ENCODE measurements around the gene SGCA. TPM values are rescaled to one million over a fixed set of nuclear protein-coding genes. Genes with fewer than 3 reads are reported as not detected.
A peak's percentile ranks its signal among the peaks of the same experiment; 100 is the strongest.

SGCA gene
- total and polyA plus RNA-seq, 2 of the 13 experiments (the other 11 are each of a cell fraction or from before 2014, with no cell fraction given), result not detected

DNA sequence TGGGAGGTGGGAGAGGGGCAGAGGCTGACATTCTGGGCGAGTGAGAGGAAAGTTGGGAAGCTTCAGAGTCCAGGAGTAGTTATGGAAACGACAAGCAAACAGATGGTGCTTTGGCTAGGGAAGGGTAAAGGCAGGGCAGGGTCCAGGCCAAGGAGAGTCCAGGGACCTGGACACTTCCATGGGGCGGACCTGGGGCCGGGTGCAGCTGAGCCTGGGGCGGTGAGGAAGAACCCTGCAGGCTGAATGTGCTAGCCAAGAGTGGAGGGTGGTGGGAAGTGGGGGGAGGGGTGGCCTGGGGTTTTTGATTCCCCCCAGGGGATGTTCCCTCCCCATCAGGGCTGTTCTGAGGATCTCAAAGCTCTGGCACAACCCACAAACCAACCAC is 18.0 kb upstream of the SGCA start (continued):
- TF ChIP-seq, protein P1, sequence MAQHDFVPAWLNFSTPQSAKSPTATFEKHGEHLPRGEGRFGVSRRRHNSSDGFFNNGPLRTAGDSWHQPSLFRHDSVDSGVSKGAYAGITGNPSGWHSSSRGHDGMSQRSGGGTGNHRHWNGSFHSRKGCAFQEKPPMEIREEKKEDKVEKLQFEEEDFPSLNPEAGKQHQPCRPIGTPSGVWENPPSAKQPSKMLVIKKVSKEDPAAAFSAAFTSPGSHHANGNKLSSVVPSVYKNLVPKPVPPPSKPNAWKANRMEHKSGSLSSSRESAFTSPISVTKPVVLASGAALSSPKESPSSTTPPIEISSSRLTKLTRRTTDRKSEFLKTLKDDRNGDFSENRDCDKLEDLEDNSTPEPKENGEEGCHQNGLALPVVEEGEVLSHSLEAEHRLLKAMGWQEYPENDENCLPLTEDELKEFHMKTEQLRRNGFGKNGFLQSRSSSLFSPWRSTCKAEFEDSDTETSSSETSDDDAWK (CRISPR knock-in tag; IDR thresholded peaks at IDR 0.05), result no peak
- TF ChIP-seq NR1H2 (CRISPR knock-in tag; IDR thresholded peaks at IDR 0.05; ENCODE audit: borderline replicate concordance, low read depth), result no peak
- TF ChIP-seq RNF2 (conservative IDR thresholded peaks at IDR 0.05; ENCODE audit: low read depth), result no peak
- TF ChIP-seq ZNF615 (CRISPR knock-in tag; IDR thresholded peaks at IDR 0.05; ENCODE audit: borderline replicate concordance), result no peak
- no peak for TF ChIP-seq RBAK (CRISPR knock-in tag; IDR thresholded peaks at IDR 0.05)
- TF ChIP-seq, protein P2, sequence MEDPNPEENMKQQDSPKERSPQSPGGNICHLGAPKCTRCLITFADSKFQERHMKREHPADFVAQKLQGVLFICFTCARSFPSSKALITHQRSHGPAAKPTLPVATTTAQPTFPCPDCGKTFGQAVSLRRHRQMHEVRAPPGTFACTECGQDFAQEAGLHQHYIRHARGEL (CRISPR knock-in tag; IDR thresholded peaks at IDR 0.05), result no peak
- no peak for TF ChIP-seq PRMT3 (CRISPR knock-in tag; IDR thresholded peaks at IDR 0.05; ENCODE audit: borderline replicate concordance, low read depth)
- TF ChIP-seq MXD4 (CRISPR knock-in tag; IDR thresholded peaks at IDR 0.05), result no peak
- TF ChIP-seq, protein P3, sequence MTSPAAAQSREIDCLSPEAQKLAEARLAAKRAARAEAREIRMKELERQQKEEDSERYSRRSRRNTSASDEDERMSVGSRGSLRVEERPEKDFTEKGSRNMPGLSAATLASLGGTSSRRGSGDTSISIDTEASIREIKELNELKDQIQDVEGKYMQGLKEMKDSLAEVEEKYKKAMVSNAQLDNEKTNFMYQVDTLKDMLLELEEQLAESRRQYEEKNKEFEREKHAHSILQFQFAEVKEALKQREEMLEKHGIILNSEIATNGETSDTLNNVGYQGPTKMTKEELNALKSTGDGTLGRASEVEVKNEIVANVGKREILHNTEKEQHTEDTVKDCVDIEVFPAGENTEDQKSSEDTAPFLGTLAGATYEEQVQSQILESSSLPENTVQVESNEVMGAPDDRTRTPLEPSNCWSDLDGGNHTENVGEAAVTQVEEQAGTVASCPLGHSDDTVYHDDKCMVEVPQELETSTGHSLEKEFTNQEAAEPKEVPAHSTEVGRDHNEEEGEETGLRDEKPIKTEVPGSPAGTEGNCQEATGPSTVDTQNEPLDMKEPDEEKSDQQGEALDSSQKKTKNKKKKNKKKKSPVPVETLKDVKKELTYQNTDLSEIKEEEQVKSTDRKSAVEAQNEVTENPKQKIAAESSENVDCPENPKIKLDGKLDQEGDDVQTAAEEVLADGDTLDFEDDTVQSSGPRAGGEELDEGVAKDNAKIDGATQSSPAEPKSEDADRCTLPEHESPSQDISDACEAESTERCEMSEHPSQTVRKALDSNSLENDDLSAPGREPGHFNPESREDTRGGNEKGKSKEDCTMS (CRISPR knock-in tag; conservative IDR thresholded peaks at IDR 0.05), result no peak
- TF ChIP-seq MEIS1 (CRISPR knock-in tag; IDR thresholded peaks at IDR 0.05; ENCODE audit: borderline replicate concordance), result no peak
- TF ChIP-seq, protein P4, sequence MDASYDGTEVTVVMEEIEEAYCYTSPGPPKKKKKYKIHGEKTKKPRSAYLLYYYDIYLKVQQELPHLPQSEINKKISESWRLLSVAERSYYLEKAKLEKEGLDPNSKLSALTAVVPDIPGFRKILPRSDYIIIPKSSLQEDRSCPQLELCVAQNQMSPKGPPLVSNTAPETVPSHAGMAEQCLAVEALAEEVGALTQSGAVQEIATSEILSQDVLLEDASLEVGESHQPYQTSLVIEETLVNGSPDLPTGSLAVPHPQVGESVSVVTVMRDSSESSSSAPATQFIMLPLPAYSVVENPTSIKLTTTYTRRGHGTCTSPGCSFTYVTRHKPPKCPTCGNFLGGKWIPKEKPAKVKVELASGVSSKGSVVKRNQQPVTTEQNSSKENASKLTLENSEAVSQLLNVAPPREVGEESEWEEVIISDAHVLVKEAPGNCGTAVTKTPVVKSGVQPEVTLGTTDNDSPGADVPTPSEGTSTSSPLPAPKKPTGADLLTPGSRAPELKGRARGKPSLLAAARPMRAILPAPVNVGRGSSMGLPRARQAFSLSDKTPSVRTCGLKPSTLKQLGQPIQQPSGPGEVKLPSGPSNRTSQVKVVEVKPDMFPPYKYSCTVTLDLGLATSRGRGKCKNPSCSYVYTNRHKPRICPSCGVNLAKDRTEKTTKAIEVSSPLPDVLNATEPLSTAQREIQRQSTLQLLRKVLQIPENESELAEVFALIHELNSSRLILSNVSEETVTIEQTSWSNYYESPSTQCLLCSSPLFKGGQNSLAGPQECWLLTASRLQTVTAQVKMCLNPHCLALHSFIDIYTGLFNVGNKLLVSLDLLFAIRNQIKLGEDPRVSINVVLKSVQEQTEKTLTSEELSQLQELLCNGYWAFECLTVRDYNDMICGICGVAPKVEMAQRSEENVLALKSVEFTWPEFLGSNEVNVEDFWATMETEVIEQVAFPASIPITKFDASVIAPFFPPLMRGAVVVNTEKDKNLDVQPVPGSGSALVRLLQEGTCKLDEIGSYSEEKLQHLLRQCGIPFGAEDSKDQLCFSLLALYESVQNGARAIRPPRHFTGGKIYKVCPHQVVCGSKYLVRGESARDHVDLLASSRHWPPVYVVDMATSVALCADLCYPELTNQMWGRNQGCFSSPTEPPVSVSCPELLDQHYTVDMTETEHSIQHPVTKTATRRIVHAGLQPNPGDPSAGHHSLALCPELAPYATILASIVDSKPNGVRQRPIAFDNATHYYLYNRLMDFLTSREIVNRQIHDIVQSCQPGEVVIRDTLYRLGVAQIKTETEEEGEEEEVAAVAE (CRISPR knock-in tag; IDR thresholded peaks at IDR 0.05; ENCODE audit: borderline replicate concordance), result no peak
- TF ChIP-seq, protein P5, sequence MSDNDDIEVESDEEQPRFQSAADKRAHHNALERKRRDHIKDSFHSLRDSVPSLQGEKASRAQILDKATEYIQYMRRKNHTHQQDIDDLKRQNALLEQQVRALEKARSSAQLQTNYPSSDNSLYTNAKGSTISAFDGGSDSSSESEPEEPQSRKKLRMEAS (IDR thresholded peaks at IDR 0.05), result peak; percentile 34; the same call in 1 of the 2 replicates
- peak; percentile 29; the same call in 1 of the 2 replicates for TF ChIP-seq NCOA2 (CRISPR knock-in tag; IDR thresholded peaks at IDR 0.05)
- peak in 1 of 2 experiments; percentile 57; a peak in 1 of 4 replicates for TF ChIP-seq POLR2A (IDR thresholded peaks at IDR 0.05; ENCODE audit: insufficient read depth in 1 of 2, low read depth in 2 of 2, low read length in 2 of 2)
- TF ChIP-seq, protein P6, sequence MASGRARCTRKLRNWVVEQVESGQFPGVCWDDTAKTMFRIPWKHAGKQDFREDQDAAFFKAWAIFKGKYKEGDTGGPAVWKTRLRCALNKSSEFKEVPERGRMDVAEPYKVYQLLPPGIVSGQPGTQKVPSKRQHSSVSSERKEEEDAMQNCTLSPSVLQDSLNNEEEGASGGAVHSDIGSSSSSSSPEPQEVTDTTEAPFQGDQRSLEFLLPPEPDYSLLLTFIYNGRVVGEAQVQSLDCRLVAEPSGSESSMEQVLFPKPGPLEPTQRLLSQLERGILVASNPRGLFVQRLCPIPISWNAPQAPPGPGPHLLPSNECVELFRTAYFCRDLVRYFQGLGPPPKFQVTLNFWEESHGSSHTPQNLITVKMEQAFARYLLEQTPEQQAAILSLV (CRISPR knock-in tag; IDR thresholded peaks at IDR 0.05; ENCODE audit: borderline replicate concordance), result no peak
- TF ChIP-seq ASH2L (IDR thresholded peaks at IDR 0.05; ENCODE audit: insufficient read length, low read depth, low read length), result peak; percentile 48
- no peak for TF ChIP-seq ZBTB38 (CRISPR knock-in tag; IDR thresholded peaks at IDR 0.05)
- TF ChIP-seq, protein P7, sequence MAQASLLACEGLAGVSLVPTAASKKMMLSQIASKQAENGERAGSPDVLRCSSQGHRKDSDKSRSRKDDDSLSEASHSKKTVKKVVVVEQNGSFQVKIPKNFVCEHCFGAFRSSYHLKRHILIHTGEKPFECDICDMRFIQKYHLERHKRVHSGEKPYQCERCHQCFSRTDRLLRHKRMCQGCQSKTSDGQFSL (CRISPR knock-in tag; IDR thresholded peaks at IDR 0.05), result no peak
- TF ChIP-seq DNMT1 (CRISPR knock-in tag; IDR thresholded peaks at IDR 0.05), result no peak
